H9 (cell line): ENCODE measurements around the gene BRD3OS. TPM values are rescaled to one million over a fixed set of nuclear protein-coding genes. Genes with fewer than 3 reads are reported as not detected.

Source experiments
- DNase-seq: peaks from one replicate; pipeline ENCODE4 v3.0.0-alpha.2; 2017
- H2AFZ ChIP-seq: one replicate; pipeline ENCODE4 v1.6.1; 2013; ENCODE audit warnings: mild to moderate bottlenecking, low read length, control low read depth, moderate library complexity
- H2AK5ac ChIP-seq: 2 replicates; pipeline ENCODE4 v1.6.1; 2013; ENCODE audit warnings: low read length, control low read depth, mixed read lengths; ENCODE audit not compliant: insufficient read length
- H2BK120ac ChIP-seq: one replicate; pipeline ENCODE4 v1.6.1; 2013; ENCODE audit warnings: low read depth, mild to moderate bottlenecking, low read length, control low read depth, inconsistent platforms; ENCODE audit not compliant: poor library complexity, severe bottlenecking
- H2BK12ac ChIP-seq: 2 replicates; pipeline ENCODE4 v1.6.1; 2013; ENCODE audit warnings: low read length, control low read depth, mixed read lengths, low read depth; ENCODE audit not compliant: insufficient read length
- H2BK15ac ChIP-seq: 2 replicates; pipeline ENCODE4 v1.6.1; 2013; ENCODE audit warnings: low read depth, low read length, control low read depth
- H2BK20ac ChIP-seq: one replicate; pipeline ENCODE4 v1.6.1; 2013; ENCODE audit warnings: low read depth, mild to moderate bottlenecking, low read length, control low read depth, inconsistent platforms; ENCODE audit not compliant: poor library complexity, severe bottlenecking
- H2BK5ac ChIP-seq: 2 replicates; pipeline ENCODE4 v1.6.1; 2013; ENCODE audit warnings: low read length, control low read depth, mixed read lengths; ENCODE audit not compliant: insufficient read length
- H3K14ac ChIP-seq: 2 replicates; pipeline ENCODE4 v1.6.1; 2013; ENCODE audit warnings: low read length, control low read depth; ENCODE audit not compliant: insufficient read depth
- H3K18ac ChIP-seq: 2 replicates; pipeline ENCODE4 v1.6.1; 2013; ENCODE audit warnings: low read depth, mild to moderate bottlenecking, mixed read lengths, low read length, control low read depth; ENCODE audit not compliant: insufficient read length
- H3K23ac ChIP-seq: 2 replicates; pipeline ENCODE4 v1.6.1; 2013; ENCODE audit warnings: low read length, control low read depth, mixed read lengths, low read depth; ENCODE audit not compliant: insufficient read length
- H3K23me2 ChIP-seq: 2 replicates; pipeline ENCODE4 v1.6.1; 2013; ENCODE audit warnings: low read depth, mild to moderate bottlenecking, mixed read lengths, low read length, control low read depth; ENCODE audit not compliant: insufficient read length, poor library complexity, severe bottlenecking
- H3K27ac ChIP-seq: 2 replicates; pipeline ENCODE4 v1.5.1; 2013; ENCODE audit warnings: low read length, control low read depth, mixed read lengths, low read depth; ENCODE audit not compliant: insufficient read length
- H3K27me3 ChIP-seq: 2 replicates; pipeline ENCODE4 v1.6.1; 2013; ENCODE audit warnings: low read length, control low read depth, inconsistent platforms; ENCODE audit not compliant: insufficient read depth
- H3K4ac ChIP-seq: 2 replicates; pipeline ENCODE4 v1.6.1; 2013; ENCODE audit warnings: low read depth, mild to moderate bottlenecking, control low read depth, inconsistent platforms, low read length, moderate library complexity
- H3K4me1 ChIP-seq: 2 replicates; pipeline ENCODE4 v1.6.1; 2013; ENCODE audit warnings: low read length, control low read depth, inconsistent platforms; ENCODE audit not compliant: insufficient read depth
- H3K4me2 ChIP-seq: 2 replicates; pipeline ENCODE4 v1.6.1; 2013; ENCODE audit warnings: low read length, control low read depth, mixed read lengths; ENCODE audit not compliant: insufficient read length, insufficient read depth
- H3K56ac ChIP-seq: 2 replicates; pipeline ENCODE4 v1.6.1; 2013; ENCODE audit warnings: low read depth, mild to moderate bottlenecking, mixed read lengths, low read length, control low read depth; ENCODE audit not compliant: insufficient read length
- H3K79me1 ChIP-seq: 2 replicates; pipeline ENCODE4 v1.6.1; 2013; ENCODE audit warnings: low read depth, mild to moderate bottlenecking, moderate library complexity, low read length, control low read depth, inconsistent platforms; ENCODE audit not compliant: insufficient read depth, poor library complexity, severe bottlenecking
- H3K79me2 ChIP-seq: 2 replicates; pipeline ENCODE4 v1.6.1; 2013; ENCODE audit warnings: low read length, control low read depth, inconsistent platforms; ENCODE audit not compliant: insufficient read depth
- H3K9ac ChIP-seq: 2 replicates; pipeline ENCODE4 v1.6.1; 2013; ENCODE audit warnings: low read length, control low read depth, mixed read lengths; ENCODE audit not compliant: insufficient read length; ENCODE audit errors: extremely low read depth
- H3K9me3 ChIP-seq: one replicate; pipeline ENCODE4 v1.6.1; 2013; ENCODE audit warnings: low read depth, low read length, inconsistent platforms; ENCODE audit not compliant: control insufficient read depth
- H3T11ph ChIP-seq: one replicate; pipeline ENCODE4 v1.6.1; 2013; ENCODE audit warnings: mild to moderate bottlenecking, low read length, control low read depth, inconsistent platforms
- H4K20me1 ChIP-seq: one replicate; pipeline ENCODE4 v1.6.1; 2013; ENCODE audit not compliant: control insufficient read depth, insufficient read length, insufficient read depth
- H4K5ac ChIP-seq: 2 replicates; pipeline ENCODE4 v1.6.1; 2013; ENCODE audit warnings: low read depth, mild to moderate bottlenecking, mixed read lengths, low read length, control low read depth; ENCODE audit not compliant: insufficient read length
- H4K8ac ChIP-seq: replicated peaks from 2 replicates; pipeline ENCODE4 v1.6.1; 2013; ENCODE audit warnings: low read length, control low read depth, mixed read lengths, low read depth; ENCODE audit not compliant: insufficient read length
- H4K91ac ChIP-seq: 2 replicates; pipeline ENCODE4 v1.6.1; 2013; ENCODE audit warnings: low read depth, mild to moderate bottlenecking, moderate library complexity, mixed read lengths, low read length, control low read depth; ENCODE audit not compliant: insufficient read length
- H3K27ac Mint-ChIP-seq, 3 experiments: 2 replicates in 2 of 3; 3 replicates in 1 of 3; pipeline ENCODE4 v1.8.0; 2020 to 2021; ENCODE audit warnings: mixed read lengths in 3 of 3, mild to moderate bottlenecking in 1 of 3, moderate library complexity in 1 of 3
- H3K27me3 Mint-ChIP-seq: 2 replicates; pipeline ENCODE4 v1.8.0; 2021; ENCODE audit warnings: low read depth, mild to moderate bottlenecking, moderate library complexity, mixed read lengths
- H3K36me3 Mint-ChIP-seq, 3 experiments: 2 replicates in 2 of 3; 3 replicates in 1 of 3; pipeline ENCODE4 v1.8.0; 2020 to 2021; ENCODE audit warnings: low read depth in 3 of 3, mixed read lengths in 3 of 3; ENCODE audit not compliant: insufficient read depth in 1 of 3
- H3K4me1 Mint-ChIP-seq, 2 experiments: 2 replicates each; pipeline ENCODE4 v1.8.0; 2020; ENCODE audit warnings: mixed read lengths in 2 of 2
- H3K4me3 Mint-ChIP-seq, 2 experiments: 2 replicates in 1 of 2; 3 replicates in 1 of 2; pipeline ENCODE4 v1.8.0; 2020 to 2021; ENCODE audit warnings: mild to moderate bottlenecking in 2 of 2, mixed read lengths in 2 of 2, moderate library complexity in 1 of 2
- H3K9me3 Mint-ChIP-seq, 2 experiments: 2 replicates in 1 of 2; 3 replicates in 1 of 2; pipeline ENCODE4 v1.8.0; 2020; ENCODE audit warnings: mild to moderate bottlenecking in 2 of 2, mixed read lengths in 2 of 2, moderate library complexity in 1 of 2
- WGBS: extraction: QIAGEN DNeasy Blood & Tissue Kit; methylation state at CpG from one replicate; pipeline ENCODE4 v1.1.7; 2013; ENCODE audit warnings: missing lambda C conversion rate, low lambda C conversion rate, mixed read lengths; ENCODE audit not compliant: insufficient read length; ENCODE audit errors: extremely low coverage; 5-methylcytosine and 5-hydroxymethylcytosine counted together
- total RNA-seq: library from RNA; stranded (reverse); gene quantifications from 2 replicates; pipeline ENCODE4 v1.2.1, GENCODE V29; 2021
- TF ChIP-seq, protein P1 (sequence below): fragments of 200-600 bp; sonication (generic); conservative IDR thresholded peaks from 3 replicates; pipeline ENCODE4 v1.8.0; 2021; ENCODE audit warnings: antibody characterized with exemption, mild to moderate bottlenecking

Gene BRD3OS
- total RNA-seq, 1 experiment from 2014 or later: 16.4 TPM

DNA sequence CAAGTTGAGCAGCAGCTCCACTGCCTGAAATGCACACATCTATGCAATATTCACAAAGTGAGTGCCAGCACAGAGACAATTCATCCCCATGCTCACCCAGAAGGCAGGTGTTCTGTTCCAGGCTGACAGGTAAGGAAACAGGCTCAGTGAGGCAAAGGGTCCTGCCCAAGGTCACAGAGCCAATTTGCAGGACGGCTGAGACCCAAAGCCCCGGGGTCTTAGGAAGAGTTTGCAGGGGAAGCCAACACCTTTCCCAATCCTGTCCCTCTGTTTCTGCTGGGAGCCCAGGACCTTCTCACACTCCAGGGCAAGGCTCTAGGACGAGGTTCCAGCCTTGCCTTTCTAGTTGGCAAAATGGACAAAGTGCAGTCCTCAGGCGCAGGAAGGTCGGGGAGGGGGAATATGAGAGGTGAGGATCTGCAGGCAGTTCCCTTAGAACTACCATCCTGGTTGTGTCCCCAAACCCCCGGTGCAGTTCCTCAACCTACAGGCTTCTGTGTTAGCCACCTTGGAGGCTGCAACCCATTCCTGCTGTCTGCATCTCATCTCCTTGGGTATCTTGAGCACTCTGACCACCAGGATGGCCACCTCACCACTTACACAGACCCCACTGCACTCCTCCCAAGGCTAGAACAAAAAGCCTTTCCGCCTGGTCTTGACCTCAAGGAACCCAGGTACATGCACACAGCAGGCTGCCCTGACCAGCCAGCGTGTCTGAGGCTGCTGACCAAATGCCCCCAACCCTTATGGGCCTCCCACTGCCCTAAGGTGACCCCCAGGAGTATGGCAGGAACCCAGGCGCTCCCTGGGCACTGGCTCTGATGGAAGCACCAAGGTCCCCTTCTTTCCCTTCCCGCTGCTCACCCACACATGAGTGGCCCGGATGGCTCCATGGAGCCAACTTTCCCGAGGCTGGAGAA is 44.5 kb downstream of the BRD3OS start:
- Mint-ChIP-seq H3K27ac (no peak overlapping the region), H3K27me3 (peaks cover 47% of the 10 kb centered on the region), H3K4me3 (peak overlapping the region; percentile 69 to 83; a peak in 2 of 5 replicates), H3K9me3 (peaks cover 19 to 21% of the 10 kb centered on the region in 2 experiments), H3K4me1 (peaks cover 18 to 21% of the 10 kb centered on the region in 2 experiments), H3K36me3 (peaks cover 2 to 12% (median 4%) of the 10 kb centered on the region in 3 experiments)
- peak overlapping the region; percentile 23 for H3K4me2 ChIP-seq
- no peak overlapping the region for H2BK5ac ChIP-seq
- no peak overlapping the region for H2AK5ac ChIP-seq
- DNase-seq: peak; percentile 20
- no peak overlapping the region for H2BK120ac ChIP-seq
- H3K9me3 ChIP-seq: no peaks in the 10 kb centered on the region
- no peak overlapping the region for H3K4ac ChIP-seq
- peak overlapping the region; percentile 8 for H4K5ac ChIP-seq
- H2BK15ac ChIP-seq: no peak overlapping the region
- no peak overlapping the region for H3K56ac ChIP-seq
- no peak overlapping the region for H2AFZ ChIP-seq
- H3K27me3 ChIP-seq: no peaks in the 10 kb centered on the region; the same call in 1 of the 2 replicates
- no peak overlapping the region for H4K8ac ChIP-seq
- no peaks in the 10 kb centered on the region for H3K79me1 ChIP-seq
- no peak overlapping the region for H3K23ac ChIP-seq
- no peak overlapping the region for H2BK20ac ChIP-seq
- no peak overlapping the region for H4K91ac ChIP-seq
- no peaks in the 10 kb centered on the region for H3K4me1 ChIP-seq
- TF ChIP-seq, protein P1, sequence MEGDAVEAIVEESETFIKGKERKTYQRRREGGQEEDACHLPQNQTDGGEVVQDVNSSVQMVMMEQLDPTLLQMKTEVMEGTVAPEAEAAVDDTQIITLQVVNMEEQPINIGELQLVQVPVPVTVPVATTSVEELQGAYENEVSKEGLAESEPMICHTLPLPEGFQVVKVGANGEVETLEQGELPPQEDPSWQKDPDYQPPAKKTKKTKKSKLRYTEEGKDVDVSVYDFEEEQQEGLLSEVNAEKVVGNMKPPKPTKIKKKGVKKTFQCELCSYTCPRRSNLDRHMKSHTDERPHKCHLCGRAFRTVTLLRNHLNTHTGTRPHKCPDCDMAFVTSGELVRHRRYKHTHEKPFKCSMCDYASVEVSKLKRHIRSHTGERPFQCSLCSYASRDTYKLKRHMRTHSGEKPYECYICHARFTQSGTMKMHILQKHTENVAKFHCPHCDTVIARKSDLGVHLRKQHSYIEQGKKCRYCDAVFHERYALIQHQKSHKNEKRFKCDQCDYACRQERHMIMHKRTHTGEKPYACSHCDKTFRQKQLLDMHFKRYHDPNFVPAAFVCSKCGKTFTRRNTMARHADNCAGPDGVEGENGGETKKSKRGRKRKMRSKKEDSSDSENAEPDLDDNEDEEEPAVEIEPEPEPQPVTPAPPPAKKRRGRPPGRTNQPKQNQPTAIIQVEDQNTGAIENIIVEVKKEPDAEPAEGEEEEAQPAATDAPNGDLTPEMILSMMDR: no peak
- no peaks in the 10 kb centered on the region for H4K20me1 ChIP-seq
- no peak overlapping the region for H2BK12ac ChIP-seq
- no peak overlapping the region for H3T11ph ChIP-seq
- peaks cover 18% of the 10 kb centered on the region; the same call in 1 of the 2 replicates for H3K79me2 ChIP-seq
- no peak overlapping the region for H3K18ac ChIP-seq
- H3K14ac ChIP-seq: no peak overlapping the region; the same call in 1 of the 2 replicates
- H3K23me2 ChIP-seq: peaks cover 13% of the 10 kb centered on the region
- no peak overlapping the region for H3K27ac ChIP-seq
- H3K9ac ChIP-seq: no peak overlapping the region
- WGBS: no CpG with 5 or more reads among the region's 12 CpGs
